Effector CD4-positive, alpha-beta T cell (primary cell): ENCODE results near the gene PNMA8A.
"Not testable (repeated sequence)": the region's sequence is repeated elsewhere in the genome, so short reads cannot be mapped to it uniquely, and the experiment has no call there.

Source experiments
- DNase-seq: peaks from one replicate; pipeline ENCODE4 v3.0.0-alpha.2; 2020

Gene PNMA8A

DNA sequence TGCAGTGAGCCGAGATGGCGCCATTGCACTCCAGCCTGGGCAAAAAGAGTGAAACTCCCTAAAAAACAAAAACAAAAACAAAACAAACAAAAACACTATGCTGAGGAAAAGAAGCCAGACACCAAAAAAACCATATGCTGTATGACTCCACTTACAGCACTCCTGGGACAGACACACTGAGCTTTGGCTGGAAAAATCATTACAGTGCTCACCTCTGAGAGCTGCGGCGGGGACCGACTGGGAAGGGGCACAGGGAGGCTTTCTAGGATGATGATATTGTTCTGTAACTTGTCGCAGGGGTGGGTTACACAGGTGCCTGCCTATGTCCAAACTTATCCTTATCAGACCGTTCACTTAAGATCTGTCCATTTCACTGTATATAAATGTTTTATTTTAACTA, 7.8 kb downstream of the PNMA8A start:
- no peak for DNase-seq

DNA sequence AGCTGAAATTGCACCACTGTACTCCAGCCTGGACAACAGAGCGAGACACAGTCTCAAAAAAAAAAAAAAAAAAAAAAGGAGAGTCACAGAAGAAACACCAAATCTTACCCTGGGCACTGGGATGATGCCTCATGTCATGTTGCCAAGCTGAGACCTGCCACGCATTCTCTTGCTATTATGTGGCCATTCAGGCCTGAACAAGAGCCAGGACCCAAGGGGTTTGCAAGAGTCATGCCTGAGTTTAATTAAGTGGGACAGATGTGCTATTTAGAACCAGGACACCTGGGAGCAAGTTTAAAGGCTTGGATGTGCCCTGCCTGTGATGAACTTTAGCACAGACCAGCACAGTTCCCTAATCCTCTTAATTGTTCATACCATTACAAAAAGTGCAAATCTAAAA, 9.8 kb downstream of the PNMA8A start:
- no peak for DNase-seq

DNA sequence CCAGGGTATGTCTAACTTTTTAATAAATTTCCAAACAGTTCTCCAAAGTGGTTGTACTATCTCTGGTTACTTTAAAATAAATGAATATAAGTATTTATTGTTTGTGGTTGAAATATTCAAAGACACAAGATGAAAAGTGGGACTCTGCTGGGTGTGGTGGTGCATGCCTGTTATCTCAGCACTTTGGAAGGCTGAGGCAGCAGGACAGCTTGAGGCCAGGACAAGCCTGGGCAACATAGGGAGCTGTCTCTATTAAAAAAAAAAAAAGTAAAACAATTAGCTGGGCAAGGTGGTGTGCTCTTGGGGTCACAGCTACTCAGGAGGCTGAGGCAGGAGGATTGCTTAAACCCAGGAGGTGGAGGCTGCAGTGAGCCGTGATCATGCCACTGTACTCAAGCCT, 10.4 kb downstream of the PNMA8A start:
- DNase-seq: no peak

DNA sequence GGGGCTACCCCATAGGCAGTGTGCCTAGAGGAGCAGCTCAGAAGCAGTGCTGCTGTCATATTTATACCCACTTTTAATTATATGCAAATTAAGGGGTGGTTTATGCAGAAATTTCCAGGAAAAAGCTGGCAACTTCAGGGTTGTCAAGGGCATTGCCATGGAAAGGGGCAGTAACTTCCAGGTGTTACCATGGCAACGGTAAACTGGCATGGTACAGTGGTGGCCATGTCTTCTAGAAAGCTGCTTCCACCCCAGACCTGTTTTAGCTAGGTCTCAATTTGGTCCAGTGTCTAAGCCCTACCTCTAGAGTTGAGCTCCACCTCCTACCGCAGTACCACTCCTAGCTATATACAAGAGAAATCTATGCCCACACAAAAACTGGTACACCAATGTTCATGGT, 11.3 kb downstream of the PNMA8A start:
- no peak for DNase-seq

DNA sequence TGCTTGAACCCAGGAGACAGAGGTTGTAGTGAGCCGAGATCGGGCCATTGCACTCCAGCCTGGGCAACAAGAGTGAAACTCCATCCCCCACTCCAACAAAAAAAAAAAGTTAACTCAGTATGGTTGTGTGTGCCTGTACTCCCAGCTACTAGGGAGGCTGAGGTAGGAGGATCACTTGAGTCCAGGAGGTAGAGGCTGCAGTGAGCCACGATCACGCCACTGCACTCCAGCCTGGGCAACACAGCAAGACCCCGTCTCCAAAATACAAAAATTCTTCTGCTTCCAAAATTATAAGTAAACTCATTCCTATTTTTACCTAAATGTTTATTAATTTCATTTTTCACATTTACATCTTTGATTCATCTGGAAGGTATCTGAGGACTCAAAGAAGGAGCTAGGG, 14.4 kb downstream of the PNMA8A start:
- DNase-seq: no peak

DNA sequence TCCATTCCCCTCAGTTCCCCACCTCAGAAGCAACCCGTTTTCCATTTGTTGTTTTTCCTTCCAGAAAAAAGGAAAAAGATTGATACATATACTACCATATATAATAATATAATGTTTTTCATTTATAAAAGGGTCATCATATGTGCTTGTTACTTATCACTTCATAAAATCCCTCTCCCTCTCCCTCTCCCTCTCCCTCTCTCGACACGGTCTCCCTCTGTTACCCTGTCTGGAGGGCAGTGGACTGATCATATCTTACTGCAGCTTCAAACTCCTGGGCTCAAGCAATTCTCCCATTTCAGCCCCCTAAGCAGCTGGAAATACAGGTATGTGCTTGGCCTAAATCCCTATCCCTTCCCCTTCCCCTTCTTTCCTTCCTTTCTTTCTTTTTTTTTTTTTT, 17.1 kb downstream of the PNMA8A start:
- no peak for DNase-seq

DNA sequence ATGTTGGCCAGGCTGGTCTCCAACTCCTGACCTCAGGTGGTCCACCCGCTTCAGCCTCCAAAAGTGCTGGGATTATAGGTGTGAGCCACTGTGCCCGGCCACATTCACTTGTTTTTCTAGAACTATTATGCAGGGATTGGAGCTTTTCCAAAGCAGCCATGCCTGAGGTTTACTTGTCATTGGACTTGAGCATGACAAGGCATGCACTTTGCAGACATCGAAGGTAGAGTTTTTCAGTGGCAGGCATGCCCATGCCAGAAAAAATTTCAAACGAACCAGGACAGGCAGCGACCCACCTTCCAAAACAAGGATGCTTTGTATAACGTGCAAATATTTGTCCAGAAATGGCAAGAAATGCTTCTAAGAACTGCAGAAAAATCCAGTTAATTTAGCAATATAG, 17.7 kb downstream of the PNMA8A start:
- DNase-seq: no peak

DNA sequence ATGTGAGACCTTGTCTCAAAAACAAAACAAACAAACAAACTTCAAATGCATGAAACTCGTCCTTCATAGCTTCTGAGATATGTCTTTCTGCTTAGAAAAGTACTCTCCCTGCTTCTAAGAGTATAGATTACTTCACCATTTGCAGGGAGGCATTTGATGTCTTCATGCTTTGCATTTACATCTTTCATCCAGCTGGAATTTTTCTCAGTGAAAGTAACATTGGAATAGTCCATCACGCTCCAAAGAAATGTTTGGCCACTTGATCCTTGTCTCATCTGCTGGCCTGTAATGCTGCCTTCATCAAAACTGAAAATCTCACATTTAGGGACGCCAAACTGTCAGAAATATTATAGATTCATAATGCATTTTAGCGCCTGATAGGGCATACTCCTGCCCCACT, 19.2 kb downstream of the PNMA8A start:
- DNase-seq: no peak

DNA sequence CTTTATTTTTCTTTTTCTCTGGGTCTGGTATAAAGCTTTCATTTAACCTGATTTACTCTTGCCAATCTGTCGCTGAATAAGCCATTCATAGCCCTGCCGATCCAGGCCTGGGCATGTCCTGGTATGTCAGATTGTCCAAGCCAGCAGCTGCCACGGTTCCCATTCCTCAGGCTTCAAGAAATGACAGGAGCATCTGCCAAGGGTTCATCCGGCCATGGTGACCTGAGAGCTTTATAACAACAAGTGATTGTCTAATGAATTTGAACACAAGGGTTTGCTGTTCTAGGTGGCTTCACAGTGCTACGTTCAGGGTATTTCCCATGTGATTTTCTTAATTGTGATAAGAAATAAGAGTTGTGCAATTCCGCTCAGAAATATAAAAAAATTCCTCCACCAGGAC, 20.0 kb downstream of the PNMA8A start:
- DNase-seq: no peak

DNA sequence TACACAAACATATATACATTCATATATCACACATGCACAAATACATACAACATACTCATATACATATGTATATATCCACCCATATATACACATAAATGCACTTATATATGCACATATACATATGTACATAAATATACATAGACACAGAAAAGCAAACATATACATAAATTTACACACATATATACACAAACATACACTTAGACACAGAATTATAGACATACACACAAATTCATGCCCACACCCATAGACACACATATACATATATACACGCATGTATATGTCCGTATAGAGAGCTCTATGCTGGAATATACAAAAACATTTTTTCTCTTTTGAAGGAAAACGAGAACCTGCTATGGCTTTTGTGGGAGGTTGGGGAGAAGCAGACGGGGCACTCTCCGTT, 20.6 kb downstream of the PNMA8A start:
- no peak for DNase-seq

DNA sequence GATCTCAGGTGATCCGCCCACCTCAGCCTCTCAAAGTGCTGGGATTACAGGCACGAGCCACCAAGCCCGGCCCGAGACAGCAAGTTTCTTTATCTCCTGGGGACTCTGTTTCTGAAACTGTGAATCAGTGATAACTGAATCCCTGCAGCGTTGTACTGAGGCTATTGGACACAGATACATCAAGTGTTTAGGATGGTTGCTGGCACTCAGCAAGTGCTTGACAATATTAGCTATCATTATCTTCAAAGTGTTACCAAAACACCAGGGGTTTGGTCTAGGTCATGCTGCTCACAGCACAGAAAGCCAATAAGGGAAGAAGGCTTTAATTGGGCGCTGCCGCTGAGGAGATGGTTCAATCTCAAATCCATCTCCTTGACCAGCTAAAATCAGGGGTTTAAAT, 22.1 kb downstream of the PNMA8A start:
- DNase-seq: no peak

DNA sequence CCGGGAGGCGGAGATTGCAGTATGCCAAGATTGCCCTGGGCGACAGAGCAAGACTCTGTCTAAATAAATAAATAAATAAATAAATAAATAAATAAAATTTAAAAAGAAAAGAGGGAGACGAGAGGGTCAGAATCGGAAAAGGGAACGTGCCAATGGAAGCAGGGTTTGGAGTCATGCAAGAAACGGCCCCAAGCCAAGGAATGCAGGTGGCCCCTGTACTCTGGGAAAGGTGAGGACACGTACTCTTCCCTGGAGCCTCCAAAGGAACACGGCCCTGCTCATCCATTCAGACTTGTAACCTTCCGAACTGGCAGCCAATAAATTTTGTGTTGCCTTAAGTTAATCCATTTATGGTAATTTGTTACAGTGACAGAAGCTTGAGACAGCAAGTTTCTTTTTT, 22.8 kb downstream of the PNMA8A start:
- DNase-seq: no peak

DNA sequence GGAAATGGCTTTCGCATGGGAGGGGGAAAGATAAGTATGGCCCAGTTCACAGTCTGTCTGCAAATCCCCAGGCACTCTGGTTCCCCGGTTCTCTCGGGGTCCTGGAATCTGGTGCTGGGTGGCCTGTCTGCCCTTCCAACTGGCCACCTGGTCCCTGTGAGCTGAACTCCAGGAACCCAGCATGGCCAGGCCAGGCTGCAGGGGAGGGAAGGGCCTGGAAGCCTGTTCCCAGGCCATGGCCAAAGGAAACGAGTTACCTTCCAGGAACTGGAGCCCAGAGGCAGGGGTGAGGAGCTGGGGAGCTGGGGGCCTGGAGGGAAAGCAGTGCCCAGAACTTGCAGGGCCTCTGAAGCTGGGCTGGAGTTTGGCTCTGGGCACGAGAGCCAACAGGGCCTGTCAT, 23.5 kb downstream of the PNMA8A start:
- DNase-seq: no peak

DNA sequence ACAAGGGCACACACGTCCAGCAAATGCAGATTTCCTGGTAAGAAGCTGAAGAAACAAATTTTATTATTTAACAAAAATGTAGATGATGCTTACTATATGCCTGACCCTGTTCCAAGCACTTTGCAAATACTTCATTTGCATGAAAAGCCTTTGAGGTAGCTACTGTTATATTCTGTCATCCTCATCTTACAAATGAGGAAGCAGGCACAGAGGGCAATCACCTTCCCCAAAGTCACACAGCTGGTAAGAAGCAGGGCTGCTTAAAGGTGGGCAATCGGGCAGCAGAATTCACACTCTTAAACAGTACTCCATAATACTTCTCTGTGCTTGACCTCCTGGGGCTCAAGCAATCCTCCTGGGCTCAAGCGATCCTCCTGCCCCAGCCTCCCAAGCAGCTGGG, 24.4 kb downstream of the PNMA8A start:
- DNase-seq: no peak

DNA sequence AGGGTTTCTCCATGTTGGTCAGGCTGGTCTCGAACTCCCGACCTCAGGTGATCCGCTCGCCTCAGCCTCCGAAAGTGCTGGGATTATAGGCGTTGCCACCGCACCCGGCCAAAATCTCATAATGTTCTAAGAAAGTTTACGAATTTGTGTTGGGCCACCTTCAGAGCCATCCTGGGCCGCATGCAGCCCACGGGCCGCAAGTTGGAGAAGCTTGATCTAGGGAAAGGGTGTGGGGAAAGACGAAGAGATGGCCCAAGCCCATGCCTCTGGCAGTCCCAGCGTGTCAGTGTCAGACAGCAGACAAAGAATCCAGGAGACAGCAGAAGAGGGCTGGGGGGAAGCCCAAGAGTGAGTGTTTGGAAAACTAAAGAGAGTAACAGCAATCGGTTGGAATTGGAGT, 25.3 kb downstream of the PNMA8A start:
- no peak for DNase-seq

DNA sequence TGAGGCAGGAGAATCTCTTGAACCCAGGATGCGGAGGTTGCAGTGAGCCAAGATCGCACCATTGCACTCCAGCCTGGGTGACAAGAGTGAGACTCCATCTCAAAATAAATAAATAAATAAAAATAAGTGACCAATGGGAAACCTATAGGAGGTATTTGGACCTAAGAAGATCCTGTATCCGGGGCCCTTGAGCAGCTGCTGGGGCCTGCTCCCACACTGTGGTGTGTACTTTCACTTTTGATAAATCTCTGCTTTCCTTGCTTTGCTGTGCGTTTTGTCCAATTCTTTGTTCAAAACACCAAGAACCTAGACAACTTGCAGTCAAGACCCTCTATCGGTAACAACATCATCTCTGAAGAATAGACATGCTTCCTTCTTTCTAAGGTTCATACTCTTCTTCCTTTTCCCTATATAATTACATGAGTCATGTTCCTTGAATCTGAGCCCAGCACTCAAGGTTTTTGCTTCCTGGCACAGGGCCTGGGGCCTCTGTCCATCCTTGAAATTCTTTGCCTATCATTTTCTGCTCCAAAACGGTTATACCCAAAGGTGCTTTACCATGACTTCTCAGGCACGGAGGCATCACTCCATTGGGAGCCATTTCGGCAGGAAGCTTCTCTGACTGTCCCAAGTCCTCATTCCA, 28.4 kb downstream of the PNMA8A start:
- no peak for DNase-seq

DNA sequence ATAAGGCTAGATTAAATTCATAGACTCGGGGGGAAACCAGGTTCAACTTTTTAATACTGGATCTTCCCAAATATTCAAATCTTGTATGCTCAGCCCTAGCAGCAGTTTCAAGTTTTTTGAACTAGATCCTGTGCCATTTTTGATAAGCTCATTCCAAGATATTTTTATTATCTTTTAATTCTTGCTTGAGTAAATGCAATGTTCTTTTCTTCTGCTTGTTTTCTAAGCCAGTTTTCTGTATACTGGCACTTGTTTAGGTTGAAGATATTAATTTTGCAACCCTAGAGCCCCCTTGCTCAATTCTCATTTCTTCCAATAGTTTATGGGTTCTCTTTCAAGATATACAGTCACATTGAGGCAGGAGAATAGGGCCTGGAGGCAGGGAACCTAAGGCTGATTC, 29.5 kb downstream of the PNMA8A start:
- no peak for DNase-seq

DNA sequence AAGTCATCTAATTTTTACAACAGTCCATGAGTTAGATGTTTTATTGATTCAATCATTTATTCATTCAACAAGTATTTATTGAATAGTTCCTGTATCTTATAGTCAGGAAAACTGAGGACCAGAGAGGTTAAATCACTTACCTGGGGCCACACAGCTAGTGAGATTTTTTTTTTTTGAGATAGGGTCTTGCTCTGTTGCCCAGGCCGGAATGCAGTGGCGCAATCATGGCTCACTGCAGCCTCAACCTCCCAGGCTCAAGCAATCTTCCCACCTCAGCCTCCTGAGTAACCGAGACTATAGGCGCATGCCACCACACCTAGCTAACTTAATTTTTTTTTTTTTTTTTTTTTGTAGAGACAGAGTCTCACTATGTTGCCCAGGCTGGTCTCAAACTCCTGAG, 35.7 kb downstream of the PNMA8A start:
- not testable (repeated sequence) for DNase-seq

DNA sequence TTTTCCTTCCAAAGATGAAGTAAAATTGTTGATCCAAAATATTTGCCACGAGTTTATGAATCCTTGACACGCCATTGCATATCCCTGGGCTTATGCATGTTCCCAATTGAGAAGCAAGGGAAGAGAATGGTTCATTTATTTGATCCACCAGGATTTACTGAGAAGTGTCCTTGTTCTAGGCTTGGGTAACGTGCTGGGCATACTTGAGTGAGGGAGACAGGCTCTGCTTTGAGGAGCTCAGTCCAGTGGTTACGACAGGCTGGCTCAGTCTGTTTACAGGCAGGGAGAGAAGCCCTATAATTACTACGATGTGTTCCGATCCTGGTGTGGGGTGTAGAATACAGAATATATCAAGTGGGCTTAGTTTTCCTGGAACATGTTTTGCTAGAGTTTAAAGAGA, 36.4 kb downstream of the PNMA8A start:
- no peak for DNase-seq

DNA sequence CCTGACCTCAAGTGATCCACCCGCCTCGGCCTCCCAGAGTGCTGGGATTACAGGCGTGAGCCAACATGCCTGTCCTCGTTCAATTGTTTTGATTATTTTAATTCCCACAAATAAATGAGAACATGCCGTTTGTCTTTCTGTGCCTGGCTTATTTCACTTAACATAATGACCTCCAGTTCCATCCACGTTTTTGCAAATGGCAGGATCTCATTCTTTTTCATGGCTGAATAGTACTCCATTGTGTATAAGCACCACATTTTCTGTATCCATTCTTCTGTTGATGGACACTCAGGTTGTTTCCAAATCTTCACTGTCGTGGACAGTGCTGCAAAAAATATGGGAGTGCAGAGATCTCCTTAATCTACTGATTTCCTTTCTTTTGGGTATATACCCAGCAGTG, 37.9 kb downstream of the PNMA8A start:
- DNase-seq: not testable (repeated sequence)

DNA sequence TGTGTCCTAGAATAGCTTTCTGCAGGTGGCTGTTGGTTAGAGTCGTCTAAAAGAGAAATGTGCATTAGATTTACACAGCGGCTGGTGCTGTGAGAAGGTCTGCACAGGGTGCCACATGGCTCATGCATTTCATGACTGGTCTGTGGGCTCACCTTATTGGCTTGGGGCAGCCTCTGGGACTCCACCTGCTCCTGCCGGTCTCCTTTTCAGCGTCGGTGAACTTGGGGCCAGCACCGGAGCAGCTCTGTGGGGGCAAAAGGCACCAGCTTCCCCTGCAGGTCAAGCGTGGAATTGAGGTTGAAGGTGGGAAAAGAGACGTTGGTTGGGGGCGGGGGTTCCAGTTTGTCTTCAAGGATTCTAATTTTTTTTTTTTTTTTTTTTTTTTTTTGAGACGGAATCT, 39.5 kb downstream of the PNMA8A start:
- DNase-seq: no peak

DNA sequence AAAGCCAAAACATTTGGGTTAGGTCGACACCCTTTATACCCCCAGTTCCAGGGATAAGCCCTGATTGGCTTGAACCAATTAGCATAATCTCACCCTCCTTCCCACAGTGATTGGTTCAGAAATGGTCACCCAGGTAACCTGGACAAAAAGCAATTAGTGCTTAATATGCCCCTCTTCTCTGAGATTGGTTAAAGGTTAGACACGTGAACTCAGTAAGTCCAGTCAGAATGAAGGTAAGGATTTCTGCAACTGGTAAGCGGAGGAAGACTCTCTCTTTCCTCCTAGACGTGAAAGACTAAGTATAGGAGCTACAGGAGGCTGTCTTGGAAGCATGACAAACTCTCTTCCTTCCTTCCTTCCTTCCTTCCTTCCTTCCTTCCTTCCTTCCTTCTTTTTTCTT, 41.4 kb downstream of the PNMA8A start:
- DNase-seq: no peak

DNA sequence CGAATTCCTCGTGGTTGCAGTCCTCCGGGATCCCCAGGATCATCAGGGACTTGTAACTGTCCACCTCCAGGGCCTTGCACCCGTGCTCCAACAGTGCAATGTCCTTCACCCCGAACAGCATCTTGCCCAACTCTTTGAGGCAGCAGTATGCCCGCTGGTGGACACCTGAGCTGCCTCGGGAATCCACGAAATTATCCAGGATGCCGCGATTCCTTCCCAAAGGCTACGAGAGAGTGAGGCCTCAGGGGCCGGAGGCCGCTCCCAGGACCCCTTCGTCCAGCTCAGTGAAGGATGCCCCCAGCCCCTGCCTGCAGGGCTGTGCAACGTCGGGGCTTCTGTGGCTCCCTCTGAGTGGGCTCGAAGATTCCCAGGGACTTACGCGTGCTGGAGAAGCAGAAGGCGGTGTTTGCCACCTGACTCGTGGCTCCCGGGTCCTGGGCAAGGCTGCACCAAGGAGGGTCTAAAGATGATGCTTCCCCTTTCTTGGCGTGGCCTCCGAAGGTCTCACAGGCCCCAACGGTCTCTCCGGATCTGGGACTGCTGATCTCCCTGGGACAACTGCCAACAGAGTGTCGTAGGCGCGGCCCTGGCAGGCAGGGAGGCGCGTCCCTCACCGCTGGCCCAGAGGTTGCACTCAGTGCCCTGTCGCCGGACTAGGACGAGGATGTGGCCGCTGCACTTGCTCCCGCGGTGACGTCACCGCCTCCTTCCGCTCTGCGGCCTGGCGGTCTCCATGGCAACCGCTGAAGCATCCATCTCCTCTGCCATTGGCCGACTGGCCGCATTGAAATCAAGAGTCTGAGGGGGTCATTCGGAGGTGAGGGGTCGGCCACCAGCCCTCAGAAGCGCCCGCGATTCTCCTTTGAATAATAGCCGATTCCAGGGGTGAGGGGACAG, 42.9 kb downstream of the PNMA8A start, which contains the start of gene PNMA8C:
TSS of gene PNMA8C (minus strand) at position 698 of the 897 bp plus-strand sequence. CDS start at position 121, 577 bp downstream.
- DNase-seq: no peak

DNA sequence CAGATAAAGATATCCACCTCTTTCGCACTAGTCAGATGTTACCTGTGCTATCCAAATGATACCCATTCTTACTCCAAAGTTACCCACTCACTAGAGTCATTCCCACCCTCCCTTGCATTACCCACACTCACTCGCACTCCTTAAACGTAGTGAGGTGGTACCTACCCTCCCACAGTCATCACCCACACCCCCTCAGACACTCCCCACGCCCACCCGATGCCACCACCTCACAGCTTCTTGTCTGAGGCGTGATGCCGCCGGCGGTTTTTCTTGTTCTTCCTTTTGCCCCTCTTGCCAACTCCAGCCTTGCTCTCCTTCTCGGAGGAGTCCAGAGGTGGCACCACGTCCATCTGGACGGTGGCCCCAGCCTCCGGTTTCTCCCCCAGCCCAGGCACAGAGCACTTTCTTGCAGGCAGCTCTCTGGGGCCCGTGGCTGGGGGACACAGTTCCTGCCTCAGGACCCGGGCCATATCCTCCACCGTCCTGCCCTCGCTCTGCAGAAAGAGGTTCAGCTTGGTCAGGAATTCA, 43.8 kb downstream of the PNMA8A start:
- DNase-seq: no peak
